Body of pancreas (tissue), 4 donors: ENCODE measurements around the gene TSEN34.
A peak's percentile ranks its signal among the peaks of the same experiment; 100 is the strongest.

Source experiments
- CTCF ChIP-seq, 7 experiments: fragments of 450-650 bp in 4 of 7; fragments of 200-600 bp in 3 of 7; sonication (generic) in 3 of 7; IDR thresholded peaks; one replicate each; pipeline ENCODE4 v1.5.1; 2016 to 2019; ENCODE audit warnings: antibody characterized with exemption in 7 of 7
- POLR2A ChIP-seq, 3 donors: fragments of 450-650 bp; IDR thresholded peaks; one replicate each; pipeline ENCODE4 v1.6.1; 2016; ENCODE audit warnings: antibody characterized with exemption in 3 of 3, mild to moderate bottlenecking in 2 of 3

- TF ChIP-seq POLR2A (IDR thresholded peaks at IDR 0.05) = no peak
- TF ChIP-seq CTCF (IDR thresholded peaks at IDR 0.05) = peak; percentile 67 to 94 (median 86)
Measured at GRCh38 chr19:54168174-54168917, 22.8 kb upstream of the TSEN34 start.
